ENCODE measurements around the gene PTPRM.

Gene PTPRM

GRCh38 chr18:7598167-7599047 is 31.3 kb downstream of the PTPRM start:
- no peak for DNase-seq (ENCODE audit: low read depth in 2 of 3, low spot score in 2 of 3)

DNA sequence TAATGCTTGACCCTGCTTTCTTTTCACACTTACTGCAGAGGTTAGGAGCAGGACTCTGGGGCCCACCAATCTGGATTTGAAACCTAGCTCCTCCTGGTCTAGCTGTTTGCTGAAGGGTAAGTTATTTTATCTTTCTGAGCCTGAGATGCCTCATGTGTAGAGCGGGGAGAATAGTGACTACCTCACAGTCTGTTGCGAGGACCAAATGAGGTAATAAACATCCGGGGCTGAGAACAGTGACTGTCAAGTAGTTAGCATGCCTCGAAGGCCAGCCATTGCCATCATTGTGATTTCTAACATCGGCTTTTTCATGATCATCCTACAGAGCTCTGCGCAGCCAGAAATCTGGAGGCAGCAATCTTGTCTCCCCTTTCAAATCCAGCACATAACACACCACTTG is 32.9 kb downstream of the PTPRM start:
- DNase-seq (ENCODE audit: low read depth in 2 of 3, low spot score in 2 of 3): no peak

DNA sequence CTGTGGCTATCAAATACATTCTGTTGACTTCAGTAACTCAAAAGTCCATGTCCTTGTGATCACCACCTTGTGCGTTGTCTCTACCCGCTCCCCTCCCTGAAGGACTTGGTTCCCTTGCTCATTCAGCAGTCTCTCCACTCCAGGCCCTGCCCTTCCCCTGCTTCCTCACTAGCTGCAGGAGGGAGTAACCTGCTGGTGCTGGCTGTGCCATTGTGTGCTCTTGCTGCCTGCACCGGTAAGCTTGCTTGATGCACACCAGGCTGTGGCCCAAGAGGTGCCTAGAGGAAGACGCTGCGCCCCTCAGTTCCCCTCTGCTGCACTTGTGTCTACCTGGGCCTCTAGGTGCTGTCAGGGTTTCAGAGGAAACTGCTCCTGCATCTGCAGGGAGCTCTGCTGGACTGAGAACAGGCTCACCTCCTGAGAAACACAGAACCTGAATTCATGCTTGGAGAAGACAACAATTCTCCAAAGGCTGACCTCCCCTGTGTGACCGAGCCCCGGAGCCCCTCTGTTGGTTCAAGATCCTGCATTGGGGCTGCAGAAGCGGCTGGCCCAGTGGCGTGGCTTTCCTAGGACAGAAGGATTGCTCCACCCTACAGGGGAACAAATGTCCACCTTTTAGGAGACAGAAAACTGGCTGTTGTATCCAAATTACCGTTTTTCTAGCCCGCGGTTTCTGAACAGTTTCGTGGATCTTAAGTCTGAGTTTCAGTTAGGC is 33.6 kb downstream of the PTPRM start:
- no peak for DNase-seq (ENCODE audit: low read depth in 2 of 3, low spot score in 2 of 3)

DNA sequence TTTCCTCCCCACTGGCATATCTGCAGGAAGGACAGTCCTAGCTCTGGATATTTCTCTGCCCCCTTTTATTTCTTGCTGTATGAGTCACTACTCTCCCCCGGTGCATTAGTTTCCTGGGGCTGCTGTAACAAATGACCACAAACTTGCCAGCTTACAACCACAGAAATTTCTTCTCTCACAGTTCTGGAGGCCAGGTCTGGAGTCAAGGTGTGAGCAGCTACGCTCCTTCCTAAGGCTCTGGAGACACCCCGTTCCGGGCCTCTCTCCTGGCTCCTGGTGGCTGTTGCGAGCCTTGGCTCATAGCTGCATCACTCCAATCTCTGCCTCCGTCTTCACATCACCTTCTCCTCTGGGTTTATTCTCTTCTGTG is 34.1 kb downstream of the PTPRM start:
- DNase-seq (ENCODE audit: low read depth in 2 of 3, low spot score in 2 of 3): no peak

GRCh38 chr18:7601936-7602335 is 34.8 kb downstream of the PTPRM start:
- DNase-seq (ENCODE audit: low read depth in 2 of 3, low spot score in 2 of 3): no peak

- no peak for DNase-seq (ENCODE audit: low read depth in 2 of 3, low spot score in 2 of 3)
Measured at GRCh38 chr18:7603259-7604000, 36.3 kb downstream of the PTPRM start.

GRCh38 chr18:7604361-7604760 is 37.2 kb downstream of the PTPRM start:
- no peak for DNase-seq (ENCODE audit: low read depth in 2 of 3, low spot score in 2 of 3)

- DNase-seq (ENCODE audit: low read depth in 2 of 3, low spot score in 2 of 3): no peak
Measured at GRCh38 chr18:7605705-7606104, 38.6 kb downstream of the PTPRM start.

DNA sequence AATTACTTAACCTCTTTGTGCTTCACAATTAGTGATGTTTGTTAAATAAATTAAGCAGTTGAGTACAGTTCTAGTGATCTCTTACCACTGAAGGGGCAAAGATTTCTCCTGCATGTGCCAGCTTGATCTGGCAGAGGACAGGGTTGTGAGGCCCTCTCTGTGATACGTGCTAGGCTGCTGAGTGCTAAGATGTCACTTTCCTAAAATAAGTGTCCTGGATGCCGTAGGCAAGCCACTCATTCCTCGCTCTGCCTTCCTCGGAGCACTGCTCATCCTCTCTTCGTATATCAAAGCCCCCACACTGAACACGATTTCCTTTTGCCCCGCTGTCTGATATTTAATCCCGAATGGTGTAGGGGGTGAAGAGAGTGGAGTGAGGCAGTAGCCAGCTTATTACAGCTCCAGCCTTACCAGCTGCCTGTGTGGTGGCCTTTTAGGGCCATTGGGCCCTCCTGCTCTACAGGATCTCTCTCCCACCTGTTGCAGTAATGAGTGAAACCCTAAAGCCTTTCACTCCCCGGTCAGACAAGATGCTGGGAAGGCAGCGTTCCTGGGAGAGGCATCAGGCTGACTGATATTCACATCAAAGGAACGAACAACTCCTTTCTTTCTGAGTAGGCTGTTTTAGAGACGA is 40.5 kb downstream of the PTPRM start:
- DNase-seq (ENCODE audit: low read depth in 2 of 3, low spot score in 2 of 3): no peak

- no peak for DNase-seq (ENCODE audit: low read depth in 2 of 3, low spot score in 2 of 3)
Measured at GRCh38 chr18:7608174-7608550, 41.0 kb downstream of the PTPRM start.

DNA sequence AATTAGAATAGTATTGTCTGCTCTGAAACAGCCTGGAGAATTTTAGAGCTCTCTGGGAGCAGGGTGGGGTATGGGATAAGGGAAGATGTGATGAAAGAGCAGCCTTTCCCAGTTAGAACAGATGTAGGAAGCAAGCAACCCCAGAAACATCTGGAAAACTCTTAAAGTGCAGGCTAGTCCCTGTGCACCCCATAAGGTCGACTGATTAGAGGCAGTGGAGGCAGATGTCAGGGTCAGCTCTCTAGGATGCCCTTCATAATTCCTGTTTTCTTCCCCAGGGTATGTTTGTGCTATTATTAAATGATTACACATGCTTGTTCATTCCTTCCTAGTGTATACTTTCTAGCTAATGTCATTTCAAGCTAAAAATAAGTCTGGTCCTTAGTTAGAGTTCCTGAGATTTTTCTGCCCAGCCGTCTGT is 41.7 kb downstream of the PTPRM start:
- no peak for DNase-seq (ENCODE audit: low read depth in 2 of 3, low spot score in 2 of 3)

GRCh38 chr18:7609617-7610016 is 42.5 kb downstream of the PTPRM start:
- no peak for DNase-seq (ENCODE audit: low read depth in 2 of 3, low spot score in 2 of 3)

- no peak for DNase-seq (ENCODE audit: low read depth in 2 of 3, low spot score in 2 of 3)
Measured at GRCh38 chr18:7614042-7614441, 46.9 kb downstream of the PTPRM start.

DNA sequence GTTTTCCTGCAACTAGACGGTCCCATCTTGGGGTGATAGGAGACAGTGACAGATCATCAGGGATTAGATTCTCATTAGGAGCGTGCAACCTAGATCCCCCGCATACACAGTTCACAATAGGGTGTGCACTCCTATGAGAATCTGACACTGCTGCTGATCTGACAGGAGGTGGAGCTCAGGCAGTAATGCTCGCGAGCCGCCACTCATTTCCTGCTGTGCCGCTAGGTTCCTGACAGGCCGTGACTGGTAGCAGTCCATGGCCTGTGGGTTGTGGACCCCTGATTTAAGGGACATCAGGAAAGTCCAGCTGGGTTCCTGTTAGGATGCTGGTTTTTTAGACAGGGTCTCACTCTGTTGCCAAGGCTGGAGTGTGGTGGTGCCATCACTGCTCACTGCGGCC is 48.7 kb downstream of the PTPRM start:
- no peak for DNase-seq (ENCODE audit: low read depth in 2 of 3, low spot score in 2 of 3)

DNA sequence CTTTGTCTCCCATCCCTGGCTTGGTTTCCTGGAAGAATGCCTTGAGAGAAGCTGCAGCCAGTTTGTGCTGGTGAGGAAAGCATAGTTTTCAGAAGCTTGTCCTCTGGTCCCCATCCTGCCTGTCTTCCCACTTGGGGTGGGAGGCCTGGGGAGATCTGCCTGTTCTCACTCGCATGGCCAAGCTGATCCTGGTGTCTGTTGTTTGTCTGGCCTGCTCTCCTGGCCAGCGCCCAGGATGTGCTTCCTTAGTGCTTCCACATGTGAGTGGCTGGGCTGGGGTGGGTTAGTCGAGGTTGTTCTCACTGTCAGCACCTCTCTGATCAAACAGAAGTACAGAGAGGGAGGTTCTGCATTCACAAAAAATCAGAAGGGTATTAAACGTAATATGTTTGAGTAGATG is 49.5 kb downstream of the PTPRM start:
- DNase-seq (ENCODE audit: low read depth in 2 of 3, low spot score in 2 of 3): no peak

GRCh38 chr18:7617738-7618422 is 50.8 kb downstream of the PTPRM start:
- no peak for DNase-seq (ENCODE audit: low read depth in 2 of 3, low spot score in 2 of 3)

DNA sequence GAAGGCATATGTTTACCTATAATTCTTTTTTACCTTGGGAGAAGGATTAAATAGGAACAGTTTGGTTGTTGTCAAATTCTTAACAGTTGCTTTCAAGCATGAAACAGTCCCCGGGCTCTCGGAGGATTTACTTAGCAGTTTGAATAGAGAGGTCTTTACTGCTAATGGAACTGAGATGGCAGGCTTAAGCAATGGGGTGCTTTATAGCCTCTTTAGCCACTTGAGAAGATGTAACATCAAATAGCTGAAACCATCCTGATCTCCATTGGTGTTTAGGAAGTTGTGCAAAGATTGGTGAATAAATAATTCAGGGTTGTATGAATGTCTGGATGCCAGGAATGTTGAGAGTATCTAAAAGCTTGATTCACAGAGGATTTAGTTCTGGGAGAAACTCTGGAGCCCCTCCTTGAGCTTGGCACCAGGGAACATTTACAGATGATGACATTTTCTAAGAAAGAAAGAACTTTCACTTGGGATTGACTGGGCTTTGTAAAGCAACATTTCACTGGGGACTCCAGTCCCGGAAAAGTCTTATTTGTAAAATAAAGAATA is 51.9 kb downstream of the PTPRM start:
- DNase-seq (ENCODE audit: low read depth in 2 of 3, low spot score in 2 of 3): no peak

DNA sequence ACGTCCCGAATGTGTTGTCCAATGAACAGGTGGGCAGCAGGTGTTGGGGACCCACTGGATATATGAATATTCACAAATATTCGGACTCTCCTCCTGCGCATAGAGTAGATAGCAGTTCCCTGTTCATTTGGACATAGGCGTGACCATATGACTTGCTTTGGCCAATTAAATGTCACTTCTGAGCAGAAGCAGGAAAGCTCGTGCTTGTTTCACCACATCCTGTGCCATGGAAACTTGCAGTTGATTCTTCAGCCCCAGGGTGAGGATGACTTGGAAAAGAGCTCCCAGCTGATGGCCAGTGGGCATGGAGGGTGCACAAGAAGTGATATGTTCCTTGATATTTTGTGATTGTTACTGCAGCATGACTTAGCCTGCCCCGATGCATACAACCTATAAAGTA is 52.6 kb downstream of the PTPRM start:
- no peak for DNase-seq (ENCODE audit: low read depth in 2 of 3, low spot score in 2 of 3)

GRCh38 chr18:7622721-7623120 is 55.6 kb downstream of the PTPRM start:
- DNase-seq (ENCODE audit: low read depth in 2 of 3, low spot score in 2 of 3): no peak

- no peak for DNase-seq (ENCODE audit: low read depth in 2 of 3, low spot score in 2 of 3)
Measured at GRCh38 chr18:7623681-7624080, 56.6 kb downstream of the PTPRM start.

GRCh38 chr18:7624697-7625096 is 57.6 kb downstream of the PTPRM start:
- DNase-seq (ENCODE audit: low read depth in 2 of 3, low spot score in 2 of 3): no peak

Data from activated CD8-positive, alpha-beta memory T cell treated with anti-CD3 and anti-CD28 coated beads for 48 hours (primary cell).